Cardiac muscle cell (in vitro differentiated cells and primary cell): ENCODE data around the gene OS9. TPM values are rescaled to one million over a fixed set of nuclear protein-coding genes. Genes with fewer than 3 reads are reported as not detected.

ENCODE experiments used
- DNase-seq, 2 donors: peaks; one replicate each; pipeline versions ENCODE4 v3.0.0 to v3.0.0-alpha.2; 2010 to 2017; ENCODE audit warnings: low read depth in 1 of 2, low spot score in 1 of 2
- H3K27ac ChIP-seq: fragments of 200-600 bp; sonication (generic); 2 replicates; pipeline ENCODE4 v1.5.1; 2016
- H3K27me3 ChIP-seq: fragments of 200-600 bp; sonication (generic); 2 replicates; pipeline ENCODE4 v1.6.0; 2016; ENCODE audit warnings: control low read depth
- H3K36me3 ChIP-seq: fragments of 200-600 bp; sonication (generic); 2 replicates; pipeline ENCODE4 v1.5.1; 2016; ENCODE audit warnings: control low read depth
- H3K4me1 ChIP-seq: fragments of 200-600 bp; sonication (generic); 2 replicates; pipeline ENCODE4 v1.8.1; 2017; ENCODE audit warnings: low read depth, mild to moderate bottlenecking, mixed run types
- H3K4me3 ChIP-seq: fragments of 200-600 bp; sonication (generic); 2 replicates; pipeline ENCODE4 v1.5.1; 2016; ENCODE audit warnings: mild to moderate bottlenecking
- H3K9me3 ChIP-seq: fragments of 200-600 bp; sonication (generic); 2 replicates; pipeline ENCODE4 v1.5.1; 2017; ENCODE audit warnings: low read depth, mild to moderate bottlenecking, control low read depth
- polyA plus RNA-seq: library from polyadenylated mRNA; unstranded; fragments of >200 nt; fragmentation: Nextera tagmentation; extraction: Ambion mirVana; gene quantifications from 2 replicates; pipeline ENCODE4 v1.2.1, GENCODE V29; 2016
- total RNA-seq: library from RNA; depleted of rRNA; stranded (reverse); fragments of >200 nt; gene quantifications from 2 replicates; pipeline ENCODE4 v1.2.3, GENCODE V29; 2016
- TF ChIP-seq, protein P1 (sequence below): IDR thresholded peaks from 2 replicates; pipeline ENCODE4 v1.5.1; 2012; ENCODE audit warnings: low read depth, mild to moderate bottlenecking, low read length

Gene OS9
- total and polyA plus RNA-seq, 2 experiments from 2014 or later, result 134 to 182 TPM

DNA sequence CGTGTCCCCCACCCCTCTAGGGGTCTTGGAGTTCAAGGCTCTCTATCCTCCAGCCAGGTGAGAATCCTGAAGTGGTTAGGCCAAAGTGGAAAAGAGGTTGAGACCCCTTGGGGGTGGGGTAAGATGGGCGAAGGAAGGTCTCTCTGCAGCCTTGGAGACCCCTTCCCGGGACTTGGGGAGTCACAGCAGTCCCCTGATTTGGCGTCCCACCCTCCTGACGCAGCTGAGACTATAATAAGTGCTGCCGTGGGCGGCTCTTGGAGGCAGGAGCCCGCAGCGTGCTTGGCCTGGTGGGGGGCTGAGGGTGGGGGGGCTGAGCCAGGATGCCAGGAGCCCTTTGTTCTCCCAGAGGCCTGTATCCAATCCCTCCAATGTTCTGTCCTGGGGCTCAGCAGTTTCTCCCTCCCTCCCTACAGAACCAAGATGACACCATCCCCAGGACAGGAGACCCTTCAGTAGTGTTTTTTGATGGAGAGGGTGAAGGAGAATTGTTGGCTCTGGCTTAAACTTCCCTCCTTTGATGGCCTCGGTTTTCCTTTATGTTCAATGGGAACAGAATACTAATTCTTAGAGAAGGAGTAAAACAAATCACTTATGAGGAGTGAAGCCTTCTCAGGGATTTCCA is 46.1 kb downstream of the OS9 start:
- Histone ChIP-seq H3K27me3 (peaks cover 85% of the 10 kb centered on the region), H3K4me1 (peaks cover 5% of the 10 kb centered on the region), H3K4me3 (no peak overlapping the region), H3K36me3 (no peaks in the 10 kb centered on the region), H3K27ac (no peak overlapping the region), H3K9me3 (no peaks in the 10 kb centered on the region)
- TF ChIP-seq, protein P1, sequence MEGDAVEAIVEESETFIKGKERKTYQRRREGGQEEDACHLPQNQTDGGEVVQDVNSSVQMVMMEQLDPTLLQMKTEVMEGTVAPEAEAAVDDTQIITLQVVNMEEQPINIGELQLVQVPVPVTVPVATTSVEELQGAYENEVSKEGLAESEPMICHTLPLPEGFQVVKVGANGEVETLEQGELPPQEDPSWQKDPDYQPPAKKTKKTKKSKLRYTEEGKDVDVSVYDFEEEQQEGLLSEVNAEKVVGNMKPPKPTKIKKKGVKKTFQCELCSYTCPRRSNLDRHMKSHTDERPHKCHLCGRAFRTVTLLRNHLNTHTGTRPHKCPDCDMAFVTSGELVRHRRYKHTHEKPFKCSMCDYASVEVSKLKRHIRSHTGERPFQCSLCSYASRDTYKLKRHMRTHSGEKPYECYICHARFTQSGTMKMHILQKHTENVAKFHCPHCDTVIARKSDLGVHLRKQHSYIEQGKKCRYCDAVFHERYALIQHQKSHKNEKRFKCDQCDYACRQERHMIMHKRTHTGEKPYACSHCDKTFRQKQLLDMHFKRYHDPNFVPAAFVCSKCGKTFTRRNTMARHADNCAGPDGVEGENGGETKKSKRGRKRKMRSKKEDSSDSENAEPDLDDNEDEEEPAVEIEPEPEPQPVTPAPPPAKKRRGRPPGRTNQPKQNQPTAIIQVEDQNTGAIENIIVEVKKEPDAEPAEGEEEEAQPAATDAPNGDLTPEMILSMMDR, result no peak
- no peak for DNase-seq

DNA sequence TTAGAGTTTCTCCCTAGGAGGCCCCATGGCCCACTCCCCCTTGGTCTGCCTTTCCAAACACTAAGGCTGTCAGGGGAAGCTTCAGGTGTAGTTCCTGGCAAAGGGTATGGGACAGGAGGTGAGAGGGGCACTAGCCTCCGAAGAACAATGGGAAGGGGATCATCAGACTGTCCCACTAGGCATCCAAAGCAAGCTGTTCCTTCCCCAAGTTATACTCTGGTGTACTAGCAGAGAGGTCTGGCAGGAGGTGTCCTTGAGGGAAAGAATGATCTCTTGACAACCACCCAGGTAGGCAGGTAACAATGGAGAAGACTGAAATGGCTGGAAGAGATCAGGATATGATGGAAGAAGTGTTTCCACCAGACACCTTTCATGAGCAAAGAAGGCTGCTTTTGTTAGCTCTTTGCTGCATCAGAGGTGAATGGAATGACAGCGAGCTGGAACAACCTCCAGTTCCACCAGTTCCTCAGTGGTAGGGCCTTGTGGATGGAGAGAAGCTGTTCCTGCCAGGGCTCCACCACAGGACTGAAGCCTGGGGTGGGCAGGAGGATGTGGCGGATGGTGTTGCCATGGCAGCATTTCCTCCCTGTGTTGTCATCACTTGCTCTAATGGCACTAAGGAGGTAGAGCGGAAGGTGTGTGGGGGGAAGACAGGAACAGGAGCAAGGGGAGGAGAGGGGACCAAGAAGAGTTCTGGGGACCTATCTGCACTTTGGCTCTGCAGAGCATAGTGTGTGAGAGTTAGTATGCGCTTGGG is 46.9 kb downstream of the OS9 start:
- Histone ChIP-seq H3K4me3 (no peak overlapping the region), H3K9me3 (no peaks in the 10 kb centered on the region), H3K4me1 (peaks cover 5% of the 10 kb centered on the region), H3K36me3 (no peaks in the 10 kb centered on the region), H3K27me3 (peaks cover 77% of the 10 kb centered on the region), H3K27ac (no peak overlapping the region)
- no peak for DNase-seq
- TF ChIP-seq, protein P1, result no peak

DNA sequence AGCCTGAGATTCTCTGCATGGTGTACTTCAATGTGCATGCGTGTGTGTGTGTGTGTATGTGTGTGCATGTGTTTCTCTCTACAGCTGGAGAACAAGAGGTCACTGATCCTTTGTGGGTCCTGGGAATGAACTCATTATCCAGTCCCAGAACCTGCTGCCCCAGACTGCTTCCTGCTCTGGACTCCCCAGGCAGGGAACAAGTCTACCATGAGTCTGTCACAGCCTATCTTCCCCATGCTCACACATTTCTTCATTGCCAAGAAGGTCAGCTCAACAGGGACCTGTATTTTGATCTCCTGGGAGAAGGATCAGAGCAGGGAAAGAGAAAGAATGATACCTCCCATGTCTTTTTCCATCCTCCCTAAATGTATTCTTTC is 47.5 kb downstream of the OS9 start:
- H3K27me3 ChIP-seq, result peaks cover 71% of the 10 kb centered on the region
- DNase-seq, result no peak

DNA sequence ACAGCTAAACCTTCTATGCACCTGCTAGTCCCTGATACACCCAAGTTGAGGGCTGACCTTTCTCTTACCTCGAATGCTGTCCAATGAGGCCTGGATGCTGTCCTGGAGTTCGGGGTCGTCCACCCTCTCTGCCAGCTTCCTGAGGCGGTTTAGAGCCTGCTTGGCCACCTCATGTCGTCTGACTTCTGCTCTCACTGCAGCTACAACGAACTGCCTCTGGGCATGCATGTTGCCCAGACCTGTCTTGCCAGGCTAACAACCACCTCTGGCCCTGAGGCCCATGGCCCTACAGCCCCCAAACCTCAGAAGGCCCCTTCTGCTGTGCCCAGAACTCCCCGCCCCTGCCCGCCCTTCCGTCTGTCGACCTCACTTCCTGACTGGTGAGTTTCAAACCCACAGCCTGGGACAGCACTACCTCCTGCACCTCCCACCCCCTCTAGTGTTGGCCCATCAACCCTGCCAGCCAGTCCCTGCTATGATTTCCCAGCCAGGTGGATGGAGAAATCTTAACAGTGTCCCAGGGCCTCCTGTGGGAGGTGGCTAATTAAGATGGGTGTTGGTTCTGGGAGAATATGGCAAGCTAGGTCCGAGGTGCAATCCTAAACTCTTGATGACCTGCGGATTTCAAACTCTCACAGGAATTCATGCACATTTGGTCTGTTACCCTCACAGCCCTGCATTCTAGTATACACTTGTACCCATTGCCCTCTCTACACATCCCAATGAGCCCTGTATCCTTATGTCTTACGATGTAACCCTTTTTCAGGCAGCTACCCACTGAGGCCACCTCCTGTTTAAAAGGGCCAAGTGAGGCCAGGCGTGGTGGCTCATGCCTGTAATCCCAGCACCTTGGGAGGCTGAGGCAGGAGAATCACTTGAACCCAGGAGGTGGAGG is 48.2 kb downstream of the OS9 start:
- Histone ChIP-seq H3K36me3 (peaks cover 8% of the 10 kb centered on the region), H3K9me3 (no peaks in the 10 kb centered on the region), H3K27ac (no peak overlapping the region), H3K4me3 (no peak overlapping the region), H3K4me1 (peaks cover 5% of the 10 kb centered on the region), H3K27me3 (peaks cover 64% of the 10 kb centered on the region)
- TF ChIP-seq, protein P1, result no peak
- no peak for DNase-seq

More for the DNA sequence above, 47.5 kb downstream of the OS9 start:
- H3K4me1 ChIP-seq, result peaks cover 5% of the 10 kb centered on the region
- no peaks in the 10 kb centered on the region for H3K9me3 ChIP-seq
- H3K36me3 ChIP-seq, result peaks cover 2% of the 10 kb centered on the region
- no peak overlapping the region for H3K27ac ChIP-seq
- TF ChIP-seq, protein P1, result no peak
- H3K4me3 ChIP-seq, result no peak overlapping the region

DNA sequence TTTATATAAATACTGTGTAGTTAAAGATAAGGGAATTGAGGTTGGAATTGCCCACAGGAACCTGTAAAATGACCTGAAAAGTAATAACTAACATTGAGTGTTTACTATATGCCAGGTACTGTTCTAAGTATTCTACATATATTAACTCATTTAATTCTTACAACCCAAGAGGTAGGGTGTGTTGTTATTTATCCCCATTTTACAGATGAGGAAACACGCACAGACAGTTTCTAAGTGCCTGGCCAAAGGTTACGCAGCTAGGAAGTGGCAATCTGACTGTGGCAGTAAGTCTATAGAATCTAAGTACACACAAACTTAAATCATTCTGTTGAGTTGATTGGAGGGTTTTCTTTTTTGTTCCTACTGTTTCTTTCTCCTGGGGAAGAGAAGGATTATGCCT is 49.8 kb downstream of the OS9 start:
- Histone ChIP-seq H3K9me3 (no peaks in the 10 kb centered on the region), H3K4me3 (no peak overlapping the region), H3K36me3 (peaks cover 16% of the 10 kb centered on the region), H3K27ac (no peak overlapping the region), H3K4me1 (no peaks in the 10 kb centered on the region), H3K27me3 (peaks cover 47% of the 10 kb centered on the region)
- TF ChIP-seq, protein P1, result no peak
- no peak for DNase-seq
